Endothelial cell of umbilical vein (primary cell): ENCODE data around the gene RPRD2.

Experiments used
- EZH2 ChIP-seq: IDR thresholded peaks from 2 replicates; pipeline ENCODE4 v1.6.1; 2012; ENCODE audit warnings: borderline replicate concordance, low read depth, mild to moderate bottlenecking, moderate library complexity, low read length, inconsistent platforms; ENCODE audit not compliant: severe bottlenecking
- POLR2A ChIP-seq: IDR thresholded peaks from 2 replicates; pipeline ENCODE4 v1.6.1; 2012; ENCODE audit warnings: low read depth, mild to moderate bottlenecking, control low read depth, low read length
- POLR2AphosphoS5 ChIP-seq: IDR thresholded peaks from 2 replicates; pipeline ENCODE4 v1.6.1; 2012; ENCODE audit warnings: low read depth, mild to moderate bottlenecking, control low read depth, low read length, moderate library complexity; ENCODE audit not compliant: insufficient read depth
- TF ChIP-seq, protein P1 (sequence below), 2 donors: IDR thresholded peaks; 1 replicate in 1 of 2; 2 replicates in 1 of 2; pipeline ENCODE4 v1.5.1; 2011; ENCODE audit warnings: low read length in 2 of 2, mild to moderate bottlenecking in 2 of 2, moderate library complexity in 2 of 2, control low read depth in 1 of 2, inconsistent platforms in 1 of 2, low read depth in 1 of 2; ENCODE audit not compliant: insufficient read depth in 1 of 2; ENCODE audit errors: extremely low read depth in 1 of 2

DNA sequence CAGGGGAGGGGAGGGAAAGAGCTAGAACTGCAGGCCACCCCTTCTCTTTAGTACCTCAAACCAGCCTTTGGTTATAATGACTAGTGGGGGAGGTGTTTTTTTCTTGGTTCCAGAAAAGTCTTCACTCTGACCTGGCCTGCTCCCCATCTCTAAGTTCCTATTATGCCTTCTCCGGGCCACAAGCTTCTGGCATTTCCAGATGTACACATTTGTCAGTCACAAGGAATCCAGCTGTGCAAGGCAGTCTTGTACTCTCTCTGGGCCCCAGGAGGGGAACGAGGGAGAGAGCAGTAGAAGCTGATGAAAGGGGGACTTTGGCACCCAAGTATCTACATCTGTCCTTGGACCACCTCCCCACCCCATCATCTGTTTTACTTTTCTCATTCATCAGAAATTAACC, 148.9 kb downstream of the RPRD2 start:
- TF ChIP-seq, protein P1, sequence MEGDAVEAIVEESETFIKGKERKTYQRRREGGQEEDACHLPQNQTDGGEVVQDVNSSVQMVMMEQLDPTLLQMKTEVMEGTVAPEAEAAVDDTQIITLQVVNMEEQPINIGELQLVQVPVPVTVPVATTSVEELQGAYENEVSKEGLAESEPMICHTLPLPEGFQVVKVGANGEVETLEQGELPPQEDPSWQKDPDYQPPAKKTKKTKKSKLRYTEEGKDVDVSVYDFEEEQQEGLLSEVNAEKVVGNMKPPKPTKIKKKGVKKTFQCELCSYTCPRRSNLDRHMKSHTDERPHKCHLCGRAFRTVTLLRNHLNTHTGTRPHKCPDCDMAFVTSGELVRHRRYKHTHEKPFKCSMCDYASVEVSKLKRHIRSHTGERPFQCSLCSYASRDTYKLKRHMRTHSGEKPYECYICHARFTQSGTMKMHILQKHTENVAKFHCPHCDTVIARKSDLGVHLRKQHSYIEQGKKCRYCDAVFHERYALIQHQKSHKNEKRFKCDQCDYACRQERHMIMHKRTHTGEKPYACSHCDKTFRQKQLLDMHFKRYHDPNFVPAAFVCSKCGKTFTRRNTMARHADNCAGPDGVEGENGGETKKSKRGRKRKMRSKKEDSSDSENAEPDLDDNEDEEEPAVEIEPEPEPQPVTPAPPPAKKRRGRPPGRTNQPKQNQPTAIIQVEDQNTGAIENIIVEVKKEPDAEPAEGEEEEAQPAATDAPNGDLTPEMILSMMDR (IDR thresholded peaks at IDR 0.05; ENCODE audit: extremely low read depth in 1 of 2, insufficient read depth in 1 of 2, low read depth in 1 of 2, low read length in 2 of 2), result no peak
- TF ChIP-seq POLR2AphosphoS5 (no peak), POLR2A (no peak), EZH2 (no peak)
